Dermis lymphatic vessel endothelial cell (primary cell): Measurements from ENCODE around the gene RABGEF1. TPM values are rescaled to one million over a fixed set of nuclear protein-coding genes. Genes with fewer than 3 reads are reported as not detected.

Source experiments
- total RNA-seq: library from RNA; depleted of rRNA; stranded (reverse); fragments of >200 nt; gene quantifications from 2 replicates; pipeline ENCODE4 v1.2.1, GENCODE V29; 2014

The RABGEF1 gene
- total RNA-seq = 24.7 and 25.8 TPM in 2 replicates

DNA sequence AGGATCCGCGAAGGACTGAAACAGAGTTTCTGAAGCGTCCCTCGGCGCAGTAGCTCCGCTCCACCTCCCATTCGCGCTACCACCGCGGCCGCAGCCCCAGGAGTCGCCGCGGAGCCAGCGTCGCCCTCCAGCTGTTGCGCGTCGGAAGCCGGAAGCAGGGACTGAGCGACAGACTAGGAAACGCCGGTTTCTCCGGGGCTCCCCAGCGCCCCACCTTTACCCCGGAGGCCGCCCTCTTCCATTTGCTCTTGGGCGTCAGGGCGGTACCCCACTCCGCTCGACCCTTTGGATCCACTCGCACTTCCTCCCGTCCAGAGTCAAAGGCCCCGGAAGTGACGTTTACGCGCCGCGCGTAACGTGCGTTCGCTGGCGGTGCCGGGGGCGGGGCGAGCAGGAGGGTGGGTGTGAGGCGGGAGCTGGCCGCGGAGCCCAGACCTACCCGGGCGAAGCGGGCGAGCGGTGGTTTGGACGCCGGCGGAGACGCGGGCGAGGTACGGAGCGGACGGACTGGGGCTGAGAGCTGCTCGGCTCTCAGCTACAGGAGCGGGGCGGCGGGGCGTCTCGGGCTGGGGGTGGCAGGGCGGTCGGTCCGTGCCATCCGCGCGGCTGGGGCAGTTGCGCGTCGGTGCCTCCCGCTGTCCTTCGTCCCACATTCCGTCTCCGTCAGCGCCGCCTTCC is at the start of gene RABGEF1:
RABGEF1 (plus strand) TSS at position 432 of the 678 bp plus-strand sequence. CDS start 31,167 bp downstream, outside the sequence.

Other genes starting within 250 kb of the RABGEF1 start
- gene KCTD7, start 111.9 kb upstream of the RABGEF1 start, total RNA-seq = 4.8 and 5.4 TPM in 2 replicates
- gene TMEM248, start 180.5 kb downstream of the RABGEF1 start, total RNA-seq = 57.8 and 63.7 TPM in 2 replicates